A549 treated with CpdA at 1 μM for 4 hours (cell line): ENCODE measurements around the gene PCDHGA10. TPM values are rescaled to one million over a fixed set of nuclear protein-coding genes. Genes with fewer than 3 reads are reported as not detected.

Source experiments
- total RNA-seq: library from RNA; stranded (reverse); fragments of 200-300 nt; extraction: Qiagen RNA extraction; gene quantifications from 5 replicates; pipeline ENCODE4 v1.2.3, GENCODE V29; 2022; ENCODE audit warnings: low read depth

The PCDHGA10 gene
- total RNA-seq, result 0.01 TPM in 1 of 5 replicates, not detected in the others

DNA sequence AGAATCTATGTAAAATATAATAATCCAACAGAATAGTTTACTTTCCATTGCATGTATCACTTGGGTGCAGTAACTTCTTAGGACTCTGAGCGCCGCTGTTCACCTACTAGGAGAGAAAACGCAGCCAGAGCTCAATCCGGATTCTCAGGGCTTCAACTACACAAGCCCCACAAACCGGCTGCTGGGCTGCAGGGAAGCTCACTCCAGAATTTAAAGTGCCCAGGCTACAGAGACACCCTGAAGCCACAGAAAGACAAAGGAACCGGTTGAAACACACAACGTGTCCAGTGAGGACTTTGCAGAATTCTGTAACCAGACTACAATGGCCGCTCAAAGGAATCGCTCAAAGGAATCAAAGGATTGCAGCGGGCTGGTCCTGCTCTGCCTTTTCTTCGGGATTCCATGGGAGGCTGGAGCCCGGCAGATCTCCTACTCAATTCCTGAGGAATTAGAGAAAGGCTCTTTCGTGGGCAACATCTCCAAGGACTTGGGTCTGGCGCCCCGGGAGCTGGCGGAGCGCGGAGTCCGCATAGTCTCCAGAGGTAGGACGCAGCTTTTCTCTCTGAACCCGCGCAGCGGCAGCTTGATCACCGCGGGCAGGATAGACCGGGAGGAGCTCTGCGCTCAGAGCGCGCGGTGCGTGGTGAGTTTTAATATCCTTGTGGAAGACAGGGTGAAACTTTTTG lies at the start of gene PCDHGA10:
Gene PCDHGA10, plus strand, starts transcription at position 134 of the 686 bp plus-strand sequence. Its CDS starts 189 bp downstream, at position 323.

DNA sequence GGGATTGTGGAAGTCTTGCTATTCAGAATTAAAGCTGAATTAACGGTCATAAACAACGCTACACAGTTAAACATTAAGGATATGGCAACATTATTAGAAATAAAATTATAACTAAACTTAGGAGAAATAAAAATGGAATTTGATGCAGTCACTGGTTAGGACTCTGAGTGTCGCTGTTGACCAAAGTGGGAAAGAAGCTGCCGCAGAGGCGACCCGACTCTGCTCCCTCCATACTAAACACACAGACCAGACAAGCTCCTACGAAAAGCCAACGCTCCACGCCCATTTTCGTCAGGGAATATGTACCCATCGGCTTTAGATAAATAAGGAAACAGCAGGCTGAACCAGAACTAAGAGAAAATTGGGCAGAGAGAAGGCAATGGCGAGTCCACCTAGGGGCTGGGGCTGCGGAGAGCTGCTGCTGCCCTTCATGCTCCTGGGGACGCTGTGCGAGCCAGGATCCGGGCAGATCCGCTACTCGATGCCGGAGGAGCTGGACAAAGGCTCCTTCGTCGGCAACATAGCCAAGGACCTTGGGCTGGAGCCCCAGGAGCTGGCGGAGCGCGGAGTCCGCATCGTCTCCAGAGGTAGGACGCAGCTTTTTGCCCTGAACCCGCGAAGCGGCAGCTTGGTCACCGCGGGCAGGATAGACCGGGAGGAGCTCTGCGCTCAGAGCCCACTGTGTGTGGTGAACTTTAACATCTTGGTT lies 48.7 kb upstream of the PCDHGA10 start, which contains the start of gene PCDHGA5:
Gene PCDHGA5, plus strand, starts transcription at position 211 of the 709 bp plus-strand sequence. Its CDS starts 169 bp downstream, at position 380.

DNA sequence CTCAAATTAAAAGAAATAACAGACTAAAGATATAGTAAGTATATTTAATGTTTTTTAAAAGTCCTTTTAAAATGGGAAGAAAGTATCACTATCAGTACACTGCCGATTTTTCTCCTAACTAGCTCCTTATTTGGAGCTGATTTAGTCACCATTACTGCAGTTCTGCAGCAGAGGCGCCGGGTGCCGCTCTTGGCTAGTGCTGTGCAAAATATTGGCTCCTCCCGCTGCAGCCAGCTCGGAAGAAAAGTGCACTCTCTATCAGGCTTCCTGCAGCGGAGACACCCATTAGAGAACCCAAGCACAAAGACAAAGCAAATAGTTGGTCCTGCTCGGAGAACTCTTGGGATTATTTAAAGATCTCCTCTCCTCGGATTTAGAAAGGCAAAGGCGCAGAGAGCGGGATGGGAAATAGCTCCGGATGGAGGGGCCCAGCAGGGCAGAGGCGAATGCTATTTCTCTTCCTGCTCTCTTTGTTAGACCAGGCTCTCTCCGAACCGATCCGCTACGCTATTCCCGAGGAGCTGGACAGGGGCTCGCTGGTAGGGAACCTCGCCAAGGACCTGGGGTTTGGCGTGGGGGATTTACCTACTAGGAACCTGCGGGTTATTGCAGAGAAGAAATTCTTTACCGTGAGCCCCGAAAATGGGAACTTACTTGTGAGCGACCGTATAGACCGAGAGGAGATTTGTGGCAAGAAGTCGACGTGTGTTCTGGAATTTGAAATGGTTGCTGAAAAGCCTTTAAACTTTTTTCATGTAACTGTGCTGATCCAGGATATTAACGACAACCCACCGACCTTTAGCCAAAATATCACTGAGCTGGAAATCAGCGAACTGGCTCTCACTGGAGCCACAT lies 42.6 kb upstream of the PCDHGA10 start, which contains the start of gene PCDHGB3:
Gene PCDHGB3, plus strand, starts transcription at position 249 of the 855 bp plus-strand sequence. Its CDS starts 153 bp downstream, at position 402.

DNA sequence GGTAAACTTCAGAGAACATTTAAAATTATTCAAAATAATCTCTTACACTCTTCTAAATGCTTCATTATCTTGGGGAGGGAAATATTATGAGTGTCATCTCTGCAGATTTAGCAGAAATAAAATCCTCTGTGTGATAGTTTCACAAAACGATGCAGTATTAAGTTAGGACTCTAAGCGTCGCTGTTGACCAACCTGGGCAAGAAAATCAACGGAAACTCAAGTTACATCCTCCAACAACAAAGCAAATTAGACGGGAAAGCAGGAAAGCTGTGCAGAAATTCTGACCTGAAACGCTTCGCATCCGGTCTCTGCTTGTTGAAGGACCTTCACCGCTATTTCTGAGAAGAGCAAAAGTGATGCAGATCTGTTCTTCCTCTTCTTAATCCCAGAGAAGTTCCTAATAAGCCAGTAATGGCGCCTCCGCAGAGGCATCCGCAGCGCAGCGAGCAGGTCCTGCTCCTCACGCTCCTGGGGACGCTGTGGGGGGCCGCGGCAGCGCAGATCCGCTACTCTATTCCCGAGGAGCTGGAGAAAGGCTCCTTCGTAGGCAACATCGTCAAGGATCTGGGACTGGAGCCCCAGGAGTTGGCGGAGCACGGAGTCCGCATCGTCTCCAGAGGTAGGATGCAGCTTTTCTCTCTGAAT lies 39.0 kb upstream of the PCDHGA10 start, which contains the start of gene PCDHGA6:
Gene PCDHGA6, plus strand, starts transcription at position 219 of the 645 bp plus-strand sequence. Its CDS starts 193 bp downstream, at position 412.

DNA sequence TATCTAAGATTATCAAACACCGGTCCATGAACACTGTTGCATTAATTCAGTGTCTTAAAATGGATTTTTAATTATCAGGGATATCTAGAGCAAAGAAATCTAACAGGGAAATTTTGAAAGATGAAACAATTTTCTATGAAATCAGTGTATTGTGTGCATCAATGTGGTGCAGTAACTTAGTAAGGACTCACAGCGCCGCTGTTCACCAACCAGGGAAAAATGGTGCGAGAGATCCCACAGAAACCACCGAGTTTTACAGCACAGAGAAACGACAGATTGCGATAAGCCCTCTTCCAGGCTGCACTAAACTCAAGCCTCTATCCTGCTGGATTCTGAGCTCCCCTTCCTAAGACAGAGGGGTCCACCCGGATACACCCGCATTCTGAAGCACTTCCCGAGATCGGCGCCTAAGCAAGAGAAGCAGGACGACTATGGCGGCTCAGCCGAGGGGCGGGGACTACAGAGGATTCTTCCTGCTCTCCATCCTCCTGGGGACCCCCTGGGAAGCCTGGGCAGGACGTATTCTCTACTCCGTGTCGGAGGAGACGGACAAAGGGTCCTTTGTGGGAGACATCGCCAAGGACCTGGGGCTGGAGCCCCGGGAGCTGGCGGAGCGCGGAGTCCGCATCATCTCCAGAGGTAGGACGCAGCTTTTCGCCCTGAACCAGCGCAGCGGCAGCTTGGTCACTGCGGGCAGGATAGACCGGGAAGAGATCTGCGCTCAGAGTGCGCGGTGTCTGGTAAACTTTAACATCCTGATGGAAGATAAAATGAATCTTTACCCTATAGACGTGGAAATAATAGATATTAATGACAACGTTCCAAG lies 30.1 kb upstream of the PCDHGA10 start, which contains the start of gene PCDHGA7:
Gene PCDHGA7, plus strand, starts transcription at position 274 of the 826 bp plus-strand sequence. Its CDS starts 158 bp downstream, at position 432.

DNA sequence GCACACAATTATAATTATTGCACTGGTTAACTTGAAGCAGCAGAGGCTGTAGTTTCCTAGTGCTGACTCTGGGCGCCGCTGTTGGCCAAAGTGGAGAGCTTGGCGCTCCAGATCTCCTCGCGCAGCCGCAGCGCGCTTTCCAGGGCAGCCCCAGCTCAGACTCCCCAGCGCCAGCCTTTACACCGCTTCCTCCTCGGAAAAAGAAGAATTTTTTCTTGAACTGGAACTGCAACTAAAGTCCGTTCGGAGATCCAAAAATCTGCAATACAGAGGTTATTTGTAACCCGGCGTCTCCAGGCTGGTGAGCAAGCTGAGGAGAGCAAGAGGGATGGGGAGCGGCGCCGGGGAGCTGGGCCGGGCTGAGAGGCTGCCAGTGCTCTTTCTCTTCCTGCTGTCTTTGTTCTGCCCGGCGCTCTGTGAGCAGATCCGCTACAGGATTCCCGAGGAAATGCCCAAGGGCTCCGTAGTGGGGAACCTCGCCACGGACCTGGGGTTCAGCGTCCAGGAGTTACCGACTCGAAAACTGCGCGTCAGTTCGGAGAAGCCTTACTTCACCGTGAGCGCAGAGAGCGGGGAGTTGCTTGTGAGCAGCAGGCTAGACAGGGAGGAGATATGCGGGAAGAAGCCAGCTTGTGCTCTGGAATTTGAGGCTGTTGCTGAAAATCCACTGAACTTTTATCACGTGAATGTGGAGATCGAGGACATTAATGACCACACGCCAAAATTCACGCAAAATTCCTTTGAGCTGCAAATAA lies 25.1 kb upstream of the PCDHGA10 start, which contains the start of gene PCDHGB4:
Gene PCDHGB4, plus strand, starts transcription at position 142 of the 755 bp plus-strand sequence. Its CDS starts 187 bp downstream, at position 329.

DNA sequence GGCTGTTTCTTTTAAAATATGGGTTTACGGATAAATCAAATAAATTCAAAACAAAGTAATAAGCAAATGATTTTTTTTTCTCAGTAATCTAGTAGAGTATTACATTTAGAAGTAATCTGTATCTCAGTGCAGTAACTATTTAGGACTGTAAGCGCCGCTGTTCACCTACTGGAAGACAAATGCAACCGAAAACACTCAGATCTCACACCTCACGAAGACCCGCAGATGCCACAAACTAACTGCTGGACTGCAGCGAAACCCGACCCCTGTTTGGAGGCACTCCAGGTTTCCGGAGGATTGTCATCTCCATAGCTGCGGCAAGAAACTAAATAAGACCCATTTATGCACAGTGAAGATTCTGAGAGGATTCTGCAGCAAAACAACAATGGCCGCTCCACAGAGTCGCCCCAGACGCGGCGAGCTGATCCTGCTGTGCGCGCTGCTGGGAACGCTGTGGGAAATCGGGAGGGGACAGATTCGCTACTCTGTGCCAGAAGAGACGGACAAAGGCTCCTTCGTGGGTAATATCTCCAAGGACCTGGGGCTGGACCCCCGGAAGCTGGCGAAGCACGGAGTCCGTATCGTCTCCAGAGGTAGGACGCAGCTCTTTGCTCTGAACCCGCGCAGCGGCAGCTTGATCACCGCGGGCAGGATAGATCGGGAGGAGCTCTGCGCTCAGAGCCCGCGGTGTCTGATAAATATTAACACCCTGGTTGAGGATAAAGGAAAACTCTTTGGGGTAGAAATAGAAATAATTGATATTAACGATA lies 20.2 kb upstream of the PCDHGA10 start, which contains the start of gene PCDHGA8:
Gene PCDHGA8, plus strand, starts transcription at position 205 of the 770 bp plus-strand sequence. Its CDS starts 181 bp downstream, at position 386.

DNA sequence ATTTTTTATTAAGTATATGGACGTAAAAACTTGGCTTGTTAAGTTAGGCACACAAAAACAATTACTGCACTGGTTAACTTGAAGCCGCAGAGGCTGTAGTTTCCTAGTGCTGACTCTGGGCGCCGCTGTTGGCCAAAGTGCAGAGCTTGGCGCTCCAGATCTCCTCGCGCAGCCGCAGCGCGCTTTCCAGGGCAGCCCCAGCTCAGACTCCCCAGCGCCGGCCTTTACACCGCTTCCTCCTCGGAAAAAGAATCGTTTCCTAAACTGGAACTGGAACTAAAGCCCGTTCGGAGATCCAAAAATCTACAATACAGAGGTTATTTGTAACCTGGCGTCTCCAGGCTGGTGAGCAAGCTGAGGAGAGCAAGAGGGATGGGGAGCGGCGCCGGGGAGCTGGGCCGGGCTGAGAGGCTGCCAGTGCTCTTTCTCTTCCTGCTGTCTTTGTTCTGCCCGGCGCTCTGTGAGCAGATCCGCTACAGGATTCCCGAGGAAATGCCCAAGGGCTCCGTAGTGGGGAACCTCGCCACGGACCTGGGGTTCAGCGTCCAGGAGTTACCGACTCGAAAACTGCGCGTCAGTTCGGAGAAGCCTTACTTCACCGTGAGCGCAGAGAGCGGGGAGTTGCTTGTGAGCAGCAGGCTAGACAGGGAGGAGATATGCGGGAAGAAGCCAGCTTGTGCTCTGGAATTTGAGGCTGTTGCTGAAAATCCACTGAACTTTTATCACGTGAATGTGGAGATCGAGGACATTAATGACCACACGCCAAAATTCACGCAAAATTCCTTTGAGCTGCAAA lies 14.8 kb upstream of the PCDHGA10 start, which contains the start of gene PCDHGB5:
Gene PCDHGB5, plus strand, starts transcription at position 192 of the 796 bp plus-strand sequence. Its CDS starts 181 bp downstream, at position 373.

DNA sequence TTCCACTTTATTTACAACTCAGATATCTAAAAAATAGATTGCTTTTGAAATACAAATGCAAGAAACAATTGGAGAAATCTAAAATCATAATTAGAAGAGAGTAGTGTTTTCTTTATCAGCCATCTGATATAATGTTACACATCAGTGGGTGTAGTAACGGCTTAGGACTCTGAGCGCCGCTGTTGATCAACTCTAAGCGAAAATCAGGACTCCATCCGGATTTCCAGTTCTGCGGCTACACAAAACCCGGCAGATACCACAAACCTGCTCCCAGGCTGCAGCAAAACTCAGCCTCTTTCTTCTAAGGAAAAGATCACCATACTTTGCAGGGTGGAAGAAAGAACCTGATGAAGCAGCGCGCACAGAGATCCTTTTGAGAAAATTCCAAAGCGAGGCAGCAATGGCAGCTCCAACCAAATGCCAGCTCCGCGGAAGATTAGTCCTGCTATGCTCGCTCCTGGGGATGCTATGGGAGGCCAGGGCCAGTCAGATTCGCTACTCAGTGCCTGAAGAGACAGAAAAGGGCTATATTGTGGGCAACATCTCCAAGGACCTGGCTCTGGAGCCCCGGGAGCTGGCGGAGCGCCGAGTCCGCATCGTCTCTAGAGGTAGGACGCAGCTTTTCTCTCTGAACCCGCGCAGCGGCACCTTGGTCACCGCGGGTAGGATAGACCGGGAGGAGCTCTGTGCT lies 10.1 kb upstream of the PCDHGA10 start, which contains the start of gene PCDHGA9:
Gene PCDHGA9, plus strand, starts transcription at position 226 of the 691 bp plus-strand sequence. Its CDS starts 175 bp downstream, at position 401.

DNA sequence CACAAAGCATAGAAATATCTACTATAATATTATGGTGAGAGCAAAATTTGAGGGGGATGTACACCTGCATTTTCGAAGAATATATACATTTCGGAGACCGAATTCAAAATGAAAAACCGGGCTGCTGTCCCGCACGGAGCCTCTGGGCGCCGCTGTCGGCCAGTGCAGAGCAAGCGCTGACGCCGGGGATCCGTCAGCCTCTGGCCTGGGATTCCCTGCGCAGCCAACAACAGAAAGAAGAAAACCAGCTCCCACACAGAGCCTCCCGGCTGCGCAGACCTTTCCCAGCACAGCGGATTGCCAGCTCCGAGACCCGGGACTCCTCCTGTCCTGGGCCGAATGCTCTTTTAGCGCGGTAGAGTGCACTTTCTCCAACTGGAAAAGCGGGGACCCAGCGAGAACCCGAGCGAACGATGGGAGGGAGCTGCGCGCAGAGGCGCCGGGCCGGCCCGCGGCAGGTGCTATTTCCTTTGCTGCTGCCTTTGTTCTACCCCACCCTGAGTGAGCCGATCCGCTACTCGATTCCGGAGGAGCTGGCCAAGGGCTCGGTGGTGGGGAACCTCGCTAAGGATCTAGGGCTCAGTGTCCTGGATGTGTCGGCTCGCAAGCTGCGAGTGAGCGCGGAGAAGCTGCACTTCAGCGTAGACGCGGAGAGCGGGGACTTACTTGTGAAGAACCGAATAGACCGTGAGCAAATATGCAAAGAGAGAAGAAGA lies 4.8 kb upstream of the PCDHGA10 start, which contains the start of gene PCDHGB6:
Gene PCDHGB6, plus strand, starts transcription at position 232 of the 716 bp plus-strand sequence. Its CDS starts 182 bp downstream, at position 414.

DNA sequence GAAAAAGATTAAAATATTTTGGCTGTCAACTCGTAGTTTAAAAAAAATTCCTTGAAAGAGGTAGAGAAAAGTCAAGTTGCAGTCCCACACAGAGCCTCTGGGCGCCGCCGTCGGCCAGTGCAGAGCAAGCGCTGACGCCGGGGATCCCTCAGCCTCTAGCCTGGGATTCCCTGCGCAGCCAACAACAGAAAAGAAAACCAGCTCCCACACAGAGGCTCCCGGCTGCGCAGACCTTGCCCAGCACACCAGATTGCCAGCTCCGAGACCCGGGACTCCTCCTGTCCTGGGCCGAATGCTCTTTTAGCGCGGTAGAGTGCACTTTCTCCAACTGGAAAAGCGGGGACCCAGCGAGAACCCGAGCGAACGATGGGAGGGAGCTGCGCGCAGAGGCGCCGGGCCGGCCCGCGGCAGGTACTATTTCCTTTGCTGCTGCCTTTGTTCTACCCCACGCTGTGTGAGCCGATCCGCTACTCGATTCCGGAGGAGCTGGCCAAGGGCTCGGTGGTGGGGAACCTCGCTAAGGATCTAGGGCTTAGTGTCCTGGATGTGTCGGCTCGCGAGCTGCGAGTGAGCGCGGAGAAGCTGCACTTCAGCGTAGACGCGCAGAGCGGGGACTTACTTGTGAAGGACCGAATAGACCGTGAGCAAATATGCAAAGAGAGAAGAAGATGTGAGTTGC lies 4.8 kb downstream of the PCDHGA10 start, which contains the start of gene PCDHGB7:
Gene PCDHGB7, plus strand, starts transcription at position 184 of the 679 bp plus-strand sequence. Its CDS starts 183 bp downstream, at position 367.

DNA sequence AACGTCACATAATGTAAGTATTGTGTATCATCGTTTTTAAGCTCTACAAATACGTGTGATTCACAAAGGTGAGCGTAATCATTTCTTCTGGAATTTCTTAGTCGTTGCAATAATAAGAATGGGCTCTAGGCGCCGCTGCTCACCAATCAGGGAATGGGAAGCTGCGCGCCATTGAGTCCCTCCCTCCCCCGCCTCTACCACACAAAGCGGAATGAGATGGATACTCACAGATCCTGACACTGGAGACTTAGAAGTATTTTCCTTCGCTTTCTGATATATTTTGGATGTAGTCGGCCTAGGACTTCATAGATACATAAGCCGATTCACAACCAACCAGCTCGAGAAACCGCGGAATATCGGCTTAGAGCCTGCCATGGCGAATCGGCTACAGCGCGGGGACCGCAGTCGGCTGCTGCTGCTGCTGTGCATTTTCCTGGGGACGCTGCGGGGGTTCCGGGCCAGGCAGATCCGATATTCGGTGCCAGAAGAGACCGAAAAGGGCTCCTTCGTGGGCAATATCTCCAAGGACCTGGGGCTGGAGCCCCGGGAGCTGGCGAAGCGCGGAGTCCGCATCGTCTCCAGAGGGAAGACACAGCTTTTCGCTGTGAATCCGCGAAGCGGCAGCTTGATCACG lies 8.2 kb downstream of the PCDHGA10 start, which contains the start of gene PCDHGA11:
Gene PCDHGA11, plus strand, starts transcription at position 197 of the 634 bp plus-strand sequence. Its CDS starts 177 bp downstream, at position 374.

DNA sequence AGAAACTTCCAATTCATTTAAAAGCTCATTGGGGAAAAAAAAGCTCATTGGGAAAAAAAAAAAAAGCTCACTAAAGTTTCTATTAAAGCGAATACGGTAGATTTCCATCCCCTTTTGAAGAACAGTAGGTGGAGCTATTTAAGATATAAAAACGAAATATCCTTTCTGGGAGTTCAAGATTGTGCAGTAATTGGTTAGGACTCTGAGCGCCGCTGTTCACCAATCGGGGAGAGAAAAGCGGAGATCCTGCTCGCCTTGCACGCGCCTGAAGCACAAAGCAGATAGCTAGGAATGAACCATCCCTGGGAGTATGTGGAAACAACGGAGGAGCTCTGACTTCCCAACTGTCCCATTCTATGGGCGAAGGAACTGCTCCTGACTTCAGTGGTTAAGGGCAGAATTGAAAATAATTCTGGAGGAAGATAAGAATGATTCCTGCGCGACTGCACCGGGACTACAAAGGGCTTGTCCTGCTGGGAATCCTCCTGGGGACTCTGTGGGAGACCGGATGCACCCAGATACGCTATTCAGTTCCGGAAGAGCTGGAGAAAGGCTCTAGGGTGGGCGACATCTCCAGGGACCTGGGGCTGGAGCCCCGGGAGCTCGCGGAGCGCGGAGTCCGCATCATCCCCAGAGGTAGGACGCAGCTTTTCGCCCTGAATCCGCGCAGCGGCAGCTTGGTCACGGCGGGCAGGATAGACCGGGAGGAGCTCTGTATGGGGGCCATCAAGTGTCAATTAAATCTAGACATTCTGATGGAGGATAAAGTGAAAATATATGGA lies 17.7 kb downstream of the PCDHGA10 start, which contains the start of gene PCDHGA12:
Gene PCDHGA12, plus strand, starts transcription at position 176 of the 782 bp plus-strand sequence. Its CDS starts 253 bp downstream, at position 429.

